ENCODE results near the gene SLC45A1. TPM values are rescaled to one million over a fixed set of nuclear protein-coding genes. Genes with fewer than 3 reads are reported as not detected.

Gene SLC45A1
- total RNA-seq, 2 experiments from 2014 or later = 0.88 to 0.98 TPM

- peaks cover 91% of the 10 kb centered on the region for H3K4me1 Mint-ChIP-seq (ENCODE audit: low read depth)
- no peaks in the 10 kb centered on the region for H3K9me3 ChIP-seq (ENCODE audit: control insufficient read depth in 1 of 2, insufficient read depth in 1 of 2, low read length in 2 of 2)
- H3K4me3 ChIP-seq (ENCODE audit: low read length) = no peak overlapping the region
- ChIA-PET POLR2A (interaction anchor here (1.1 kb wide), 1 partner anchor 143 kb away, joined by 3 read pairs; no protein-coding TSS in a partner anchor), CTCF (interaction anchor here (1.0 kb wide), 1 partner anchor 27 kb away, joined by 3 read pairs; no protein-coding TSS in a partner anchor)
- H3K27ac ChIP-seq (ENCODE audit: low read depth in 1 of 2, low read length in 2 of 2) = peak overlapping the region in 1 of 2 donors; percentile 62
- peaks cover 34% of the 10 kb centered on the region for H3K36me3 ChIP-seq (ENCODE audit: insufficient read depth, low read length)
- no peak for ATAC-seq (ENCODE audit: poor library complexity)
- peak overlapping the region; percentile 98 for H3K27ac Mint-ChIP-seq
- no peaks in the 10 kb centered on the region for H3K27me3 Mint-ChIP-seq
- H3K27me3 ChIP-seq (ENCODE audit: control insufficient read depth in 1 of 2, insufficient read depth in 2 of 2, low read length in 2 of 2) = no peaks in the 10 kb centered on the region
- peaks cover 71% of the 10 kb centered on the region for H3K4me1 ChIP-seq (ENCODE audit: insufficient read depth, low read length)
- no peaks in the 10 kb centered on the region for H3K9me3 Mint-ChIP-seq
- intact Hi-C loops (cut with DNase I, micrococcal nuclease) = loop anchor here in 1 of 2 experiments (5.0 kb wide), 1 partner anchor 40 kb away; no protein-coding TSS in a partner anchor
- peaks cover 59% of the 10 kb centered on the region for H3K36me3 Mint-ChIP-seq (ENCODE audit: low read depth)
- no peak for TF ChIP-seq CTCF (IDR thresholded peaks at IDR 0.05)
- DNase-seq = no peak
- peak overlapping the region; percentile 87 for H3K4me3 Mint-ChIP-seq
These were observed 64.2 kb downstream of the SLC45A1 start for GRCh38 chr1:8382051-8382505.

- no peak for TF ChIP-seq CTCF (IDR thresholded peaks at IDR 0.05)
- intact Hi-C loops (cut with DNase I, micrococcal nuclease) = loop anchor here in 1 of 2 experiments (5.0 kb wide), 1 partner anchor 39 kb away; no protein-coding TSS in a partner anchor
- Mint-ChIP-seq H3K4me3 (peak overlapping the region; percentile 87), H3K4me1 (ENCODE audit: low read depth) (peaks cover 92% of the 10 kb centered on the region), H3K9me3 (no peaks in the 10 kb centered on the region), H3K27ac (peak overlapping the region; percentile 98), H3K36me3 (ENCODE audit: low read depth) (peaks cover 60% of the 10 kb centered on the region), H3K27me3 (no peaks in the 10 kb centered on the region)
- CTCF ChIA-PET = interaction anchor here (1.0 to 1.7 kb wide), 2 partner anchors 25 to 26 kb away, joined by 3 to 4 read pairs; no protein-coding TSS in a partner anchor
- Histone ChIP-seq H3K9me3 (ENCODE audit: control insufficient read depth in 1 of 2, insufficient read depth in 1 of 2, low read length in 2 of 2) (no peaks in the 10 kb centered on the region), H3K27ac (ENCODE audit: low read depth in 1 of 2, low read length in 2 of 2) (peak overlapping the region in 1 of 2 donors; percentile 62), H3K4me1 (ENCODE audit: insufficient read depth, low read length) (peaks cover 71% of the 10 kb centered on the region), H3K4me3 (ENCODE audit: low read length) (no peak overlapping the region), H3K36me3 (ENCODE audit: insufficient read depth, low read length) (peaks cover 34% of the 10 kb centered on the region), H3K27me3 (ENCODE audit: control insufficient read depth in 1 of 2, insufficient read depth in 2 of 2, low read length in 2 of 2) (no peaks in the 10 kb centered on the region)
- POLR2A ChIA-PET = interaction anchor here (0.7 to 1.1 kb wide), 2 partner anchors 51 to 143 kb away, joined by 3 read pairs; no protein-coding TSS in a partner anchor
- ATAC-seq (ENCODE audit: poor library complexity) (peak; percentile 78), DNase-seq (peak in 2 of 14 experiments; percentile 32 to 41)
These were observed 64.9 kb downstream of the SLC45A1 start for GRCh38 chr1:8382608-8383505.

DNA sequence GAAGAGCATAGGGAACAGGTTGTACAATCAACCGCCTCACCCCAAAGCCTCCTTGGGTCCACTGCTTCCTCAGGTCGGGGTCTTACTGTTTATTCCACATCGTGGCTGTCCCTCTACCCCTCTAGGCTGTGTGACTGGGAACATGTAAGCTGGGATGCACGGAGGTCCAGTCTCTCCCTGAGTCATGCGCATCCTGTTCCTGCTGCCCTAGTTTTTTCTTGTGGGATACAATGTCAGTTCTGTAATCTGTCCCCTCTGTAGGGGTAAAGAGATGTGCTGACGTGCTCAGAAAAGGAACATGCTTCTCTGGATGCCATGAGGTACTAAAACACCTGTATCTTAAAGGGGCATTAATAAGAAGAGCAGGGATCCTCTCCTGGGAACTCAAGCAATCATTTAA is 66.2 kb downstream of the SLC45A1 start:
- Histone ChIP-seq H3K27me3 (ENCODE audit: control insufficient read depth in 1 of 2, insufficient read depth in 2 of 2, low read length in 2 of 2) (no peaks in the 10 kb centered on the region), H3K4me1 (ENCODE audit: insufficient read depth, low read length) (peaks cover 60% of the 10 kb centered on the region), H3K9me3 (ENCODE audit: control insufficient read depth in 1 of 2, insufficient read depth in 1 of 2, low read length in 2 of 2) (no peaks in the 10 kb centered on the region), H3K36me3 (ENCODE audit: insufficient read depth, low read length) (peaks cover 41% of the 10 kb centered on the region), H3K4me3 (ENCODE audit: low read length) (no peak overlapping the region), H3K27ac (ENCODE audit: low read depth in 1 of 2, low read length in 2 of 2) (no peak overlapping the region)
- CTCF ChIA-PET = interaction anchor here (0.7 to 1.7 kb wide), 4 partner anchors 11 to 47 kb away, joined by 3 to 4 read pairs (median 4); no protein-coding TSS in a partner anchor
- Mint-ChIP-seq H3K4me1 (ENCODE audit: low read depth) (peaks cover 88% of the 10 kb centered on the region), H3K27me3 (no peaks in the 10 kb centered on the region), H3K4me3 (peak overlapping the region; percentile 72), H3K36me3 (ENCODE audit: low read depth) (peaks cover 56% of the 10 kb centered on the region), H3K27ac (peak overlapping the region; percentile 98), H3K9me3 (no peaks in the 10 kb centered on the region)
- ATAC-seq (ENCODE audit: poor library complexity) = no peak
- POLR2A ChIA-PET = no interaction called here
- TF ChIP-seq CTCF (IDR thresholded peaks at IDR 0.05) = no peak
- no peak for DNase-seq
- intact Hi-C loops (cut with DNase I, micrococcal nuclease) = loop anchor here in 1 of 2 experiments (5.0 kb wide), 1 partner anchor 38 kb away; no protein-coding TSS in a partner anchor
